ENCODE results near the gene SPTBN1.
"Not testable (repeated sequence)": the region's sequence is repeated elsewhere in the genome, so short reads cannot be mapped to it uniquely, and the experiment has no call there.

Gene SPTBN1

GRCh38 chr2:54464341-54464740 is 8.2 kb downstream of the SPTBN1 start:
- no peak overlapping the region for H3K4me3 ChIP-seq (ENCODE audit: low read length)
- no peak for DNase-seq (ENCODE audit: low read depth, low spot score)

- no peak for DNase-seq (ENCODE audit: low read depth, low spot score)
Observed at GRCh38 chr2:54465143-54465542, 9.0 kb downstream of the SPTBN1 start.

GRCh38 chr2:54466870-54467269 is 10.7 kb downstream of the SPTBN1 start:
- no peak overlapping the region for H3K4me3 ChIP-seq (ENCODE audit: low read length)
- no peak for DNase-seq (ENCODE audit: low read depth, low spot score)

More at GRCh38 chr2:54465143-54465542, 9.0 kb downstream of the SPTBN1 start:
- H3K4me3 ChIP-seq (ENCODE audit: low read length): no peak overlapping the region

- no peak for DNase-seq (ENCODE audit: low read depth, low spot score)
Observed at GRCh38 chr2:54468673-54469072, 12.5 kb downstream of the SPTBN1 start.

GRCh38 chr2:54469484-54470053 is 13.4 kb downstream of the SPTBN1 start:
- no peak overlapping the region for H3K4me3 ChIP-seq (ENCODE audit: low read length)
- DNase-seq (ENCODE audit: low read depth, low spot score): no peak

More at GRCh38 chr2:54468673-54469072, 12.5 kb downstream of the SPTBN1 start:
- H3K4me3 ChIP-seq (ENCODE audit: low read length): no peak overlapping the region

GRCh38 chr2:54470266-54470938 is 14.3 kb downstream of the SPTBN1 start:
- DNase-seq (ENCODE audit: low read depth, low spot score): no peak

GRCh38 chr2:54471221-54471711 is 15.1 kb downstream of the SPTBN1 start:
- H3K4me3 ChIP-seq (ENCODE audit: low read length): no peak overlapping the region
- DNase-seq (ENCODE audit: low read depth, low spot score): no peak

More at GRCh38 chr2:54470266-54470938, 14.3 kb downstream of the SPTBN1 start:
- no peak overlapping the region for H3K4me3 ChIP-seq (ENCODE audit: low read length)

- H3K4me3 ChIP-seq (ENCODE audit: low read length): no peak overlapping the region
- no peak for DNase-seq (ENCODE audit: low read depth, low spot score)
Observed at GRCh38 chr2:54473851-54474250, 17.7 kb downstream of the SPTBN1 start.

- H3K4me3 ChIP-seq (ENCODE audit: low read length): no peak overlapping the region
- DNase-seq (ENCODE audit: low read depth, low spot score): no peak
Observed at GRCh38 chr2:54475285-54475684, 19.2 kb downstream of the SPTBN1 start.

- no peak overlapping the region for H3K4me3 ChIP-seq (ENCODE audit: low read length)
- DNase-seq (ENCODE audit: low read depth, low spot score): no peak
Observed at GRCh38 chr2:54475919-54476318, 19.8 kb downstream of the SPTBN1 start.

GRCh38 chr2:54476852-54477251 is 20.7 kb downstream of the SPTBN1 start:
- no peak for DNase-seq (ENCODE audit: low read depth, low spot score)
- no peak overlapping the region for H3K4me3 ChIP-seq (ENCODE audit: low read length)

GRCh38 chr2:54477896-54478295 is 21.8 kb downstream of the SPTBN1 start:
- no peak for DNase-seq (ENCODE audit: low read depth, low spot score)

GRCh38 chr2:54478899-54479298 is 22.8 kb downstream of the SPTBN1 start:
- H3K4me3 ChIP-seq (ENCODE audit: low read length): no peak overlapping the region
- DNase-seq (ENCODE audit: low read depth, low spot score): no peak

More at GRCh38 chr2:54477896-54478295, 21.8 kb downstream of the SPTBN1 start:
- no peak overlapping the region for H3K4me3 ChIP-seq (ENCODE audit: low read length)

- DNase-seq (ENCODE audit: low read depth, low spot score): no peak
- H3K4me3 ChIP-seq (ENCODE audit: low read length): no peak overlapping the region
Observed at GRCh38 chr2:54479424-54479823, 23.3 kb downstream of the SPTBN1 start.

GRCh38 chr2:54480025-54480424 is 23.9 kb downstream of the SPTBN1 start:
- H3K4me3 ChIP-seq (ENCODE audit: low read length): no peak overlapping the region
- DNase-seq (ENCODE audit: low read depth, low spot score): no peak

- no peak overlapping the region for H3K4me3 ChIP-seq (ENCODE audit: low read length)
- DNase-seq (ENCODE audit: low read depth, low spot score): no peak
Observed at GRCh38 chr2:54481686-54482085, 25.6 kb downstream of the SPTBN1 start.

GRCh38 chr2:54482715-54483114 is 26.6 kb downstream of the SPTBN1 start:
- DNase-seq (ENCODE audit: low read depth, low spot score): no peak
- no peak overlapping the region for H3K4me3 ChIP-seq (ENCODE audit: low read length)

GRCh38 chr2:54483426-54483825 is 27.3 kb downstream of the SPTBN1 start:
- DNase-seq (ENCODE audit: low read depth, low spot score): no peak
- no peak overlapping the region for H3K4me3 ChIP-seq (ENCODE audit: low read length)

GRCh38 chr2:54485756-54486155 is 29.6 kb downstream of the SPTBN1 start:
- not testable (repeated sequence) for H3K4me3 ChIP-seq (ENCODE audit: low read length); DNase-seq (ENCODE audit: low read depth, low spot score)

GRCh38 chr2:54486766-54487165 is 30.6 kb downstream of the SPTBN1 start:
- no peak for DNase-seq (ENCODE audit: low read depth, low spot score)

GRCh38 chr2:54490863-54491262 is 34.7 kb downstream of the SPTBN1 start:
- H3K4me3 ChIP-seq (ENCODE audit: low read length): no peak overlapping the region
- DNase-seq (ENCODE audit: low read depth, low spot score): no peak

More at GRCh38 chr2:54486766-54487165, 30.6 kb downstream of the SPTBN1 start:
- H3K4me3 ChIP-seq (ENCODE audit: low read length): no peak overlapping the region

Measured in Jurkat, Clone E6-1 (cell line).